ENCODE measurements around the gene FANCB.

The FANCB gene

DNA sequence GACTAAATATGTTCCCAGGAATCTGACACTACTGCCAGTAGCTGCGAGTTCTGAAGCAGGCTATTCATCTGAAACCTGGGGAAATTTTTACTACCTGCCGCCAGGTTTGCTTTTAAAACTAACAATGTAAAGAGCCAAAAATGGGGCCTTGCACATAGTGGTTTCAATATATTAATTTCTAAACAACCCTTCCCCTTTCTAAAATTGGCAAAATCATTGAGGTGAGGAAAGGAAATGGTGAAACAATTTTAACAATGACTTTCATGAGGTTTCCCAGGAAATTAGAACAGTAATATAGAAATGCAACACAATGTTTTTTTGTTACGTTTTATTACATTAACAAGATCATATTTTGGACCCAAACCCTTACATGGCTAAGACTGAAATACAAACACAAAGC is 21.3 kb downstream of the FANCB start:
- Histone ChIP-seq H3K27me3 (ENCODE audit: insufficient read depth, low read length) (no peaks in the 10 kb centered on the region), H3K27ac (ENCODE audit: low read depth, low read length) (no peak overlapping the region), H3K4me1 (ENCODE audit: control insufficient read depth, insufficient read depth, low read length, unreplicated experiment) (no peaks in the 10 kb centered on the region), H2AFZ (ENCODE audit: low read length, unreplicated experiment) (no peak overlapping the region), H3K79me2 (ENCODE audit: control insufficient read depth, insufficient read depth, low read length, unreplicated experiment) (no peaks in the 10 kb centered on the region), H3K36me3 (ENCODE audit: insufficient read depth, low read length) (peaks cover 12% of the 10 kb centered on the region), H3K4me3 (ENCODE audit: low read depth, low read length) (no peak overlapping the region)

DNA sequence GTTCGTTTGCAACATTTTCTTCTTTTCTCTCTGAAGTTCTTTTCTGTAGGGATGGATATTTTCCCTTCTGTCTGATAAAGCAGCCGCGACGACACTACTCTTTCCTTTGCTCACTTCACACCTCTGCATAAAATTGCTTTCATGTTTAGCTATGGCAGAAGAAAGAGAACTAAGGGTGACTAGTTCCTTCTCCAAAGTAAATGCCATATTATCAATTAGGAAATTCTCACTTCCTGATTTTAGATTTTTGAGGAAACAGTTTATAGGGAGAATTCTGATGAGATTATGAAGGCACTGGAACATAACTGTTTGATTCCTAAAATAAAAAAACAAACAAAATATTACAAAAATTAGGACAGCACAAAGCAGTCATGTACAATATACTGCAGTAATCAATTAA is 29.2 kb downstream of the FANCB start:
- no peaks in the 10 kb centered on the region for H3K27me3 ChIP-seq (ENCODE audit: insufficient read depth, low read length)
- H2AFZ ChIP-seq (ENCODE audit: low read length, unreplicated experiment) = no peak overlapping the region
- peaks cover 4% of the 10 kb centered on the region for H3K36me3 ChIP-seq (ENCODE audit: insufficient read depth, low read length)
- H3K4me1 ChIP-seq (ENCODE audit: control insufficient read depth, insufficient read depth, low read length, unreplicated experiment) = no peaks in the 10 kb centered on the region
- no peaks in the 10 kb centered on the region for H3K79me2 ChIP-seq (ENCODE audit: control insufficient read depth, insufficient read depth, low read length, unreplicated experiment)
- H3K27ac ChIP-seq (ENCODE audit: low read depth, low read length) = no peak overlapping the region
- no peak overlapping the region for H3K4me3 ChIP-seq (ENCODE audit: low read depth, low read length)

DNA sequence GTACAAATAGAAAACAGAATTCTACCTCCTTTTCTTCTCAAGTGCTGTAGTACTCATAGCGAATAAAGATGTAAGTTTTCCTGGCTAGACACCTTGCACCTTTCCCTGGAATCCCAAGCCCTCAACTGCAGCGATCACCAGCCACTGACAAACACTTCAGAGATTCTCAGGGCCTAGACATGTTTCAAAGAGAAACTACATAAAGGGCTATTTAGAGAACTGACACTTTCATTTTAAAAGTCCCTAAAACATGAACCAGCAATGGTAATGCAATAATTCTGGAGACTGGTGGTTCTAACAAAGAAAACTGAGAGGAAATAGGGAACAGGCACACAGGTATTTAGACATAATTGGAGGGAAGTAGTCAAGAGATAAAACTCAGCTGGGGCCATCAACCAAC is 35.7 kb downstream of the FANCB start:
- no peaks in the 10 kb centered on the region for H3K79me2 ChIP-seq (ENCODE audit: control insufficient read depth, insufficient read depth, low read length, unreplicated experiment)
- no peaks in the 10 kb centered on the region for H3K27me3 ChIP-seq (ENCODE audit: insufficient read depth, low read length)
- H3K36me3 ChIP-seq (ENCODE audit: insufficient read depth, low read length) = peaks cover 21% of the 10 kb centered on the region
- H3K4me3 ChIP-seq (ENCODE audit: low read depth, low read length) = no peak overlapping the region
- H2AFZ ChIP-seq (ENCODE audit: low read length, unreplicated experiment) = no peak overlapping the region
- H3K4me1 ChIP-seq (ENCODE audit: control insufficient read depth, insufficient read depth, low read length, unreplicated experiment) = no peaks in the 10 kb centered on the region
- H3K27ac ChIP-seq (ENCODE audit: low read depth, low read length) = no peak overlapping the region

DNA sequence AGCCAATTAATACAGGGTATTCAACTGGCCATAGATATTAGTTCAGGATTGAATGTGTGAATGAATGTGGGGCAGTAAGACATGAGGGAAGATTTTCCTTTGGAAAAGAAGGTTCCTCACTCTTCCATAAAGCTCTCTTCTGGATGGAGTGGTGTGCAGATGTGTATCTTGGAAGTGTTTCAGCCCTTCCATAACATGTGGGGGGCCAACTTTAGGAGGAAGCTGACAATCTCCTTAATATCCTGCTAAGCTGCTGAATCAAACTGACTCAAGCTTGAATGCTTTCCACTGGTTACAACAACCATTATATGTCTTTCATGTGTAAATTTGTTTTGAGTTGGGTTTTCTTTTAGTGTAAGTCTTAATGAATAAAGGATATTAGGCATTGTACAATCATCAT is 40.3 kb downstream of the FANCB start:
- H3K27me3 ChIP-seq (ENCODE audit: insufficient read depth, low read length) = no peaks in the 10 kb centered on the region
- H3K27ac ChIP-seq (ENCODE audit: low read depth, low read length) = no peak overlapping the region

DNA sequence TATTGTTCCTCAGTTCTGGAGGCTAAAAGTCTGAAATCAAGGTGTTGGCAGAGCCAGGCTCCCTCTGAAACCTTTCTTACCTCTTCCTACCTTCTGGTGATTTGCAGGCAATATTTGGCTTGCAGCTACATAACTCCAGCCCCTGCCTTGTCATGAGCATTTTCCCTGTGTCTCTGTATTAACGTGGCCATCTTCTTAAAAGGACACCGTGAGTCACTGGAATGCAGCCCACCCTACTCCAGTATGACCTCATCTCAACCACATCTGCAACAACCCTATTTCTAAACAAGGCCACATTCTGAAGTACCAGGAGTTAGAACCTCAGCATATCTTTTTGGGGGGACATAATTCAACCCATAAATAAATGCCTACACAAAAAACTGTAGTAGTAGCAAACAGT is 40.7 kb downstream of the FANCB start:
- Histone ChIP-seq H3K27me3 (ENCODE audit: insufficient read depth, low read length) (no peaks in the 10 kb centered on the region), H3K4me1 (ENCODE audit: control insufficient read depth, insufficient read depth, low read length, unreplicated experiment) (no peaks in the 10 kb centered on the region), H3K36me3 (ENCODE audit: insufficient read depth, low read length) (peaks cover 20% of the 10 kb centered on the region), H2AFZ (ENCODE audit: low read length, unreplicated experiment) (no peak overlapping the region), H3K27ac (ENCODE audit: low read depth, low read length) (no peak overlapping the region), H3K4me3 (ENCODE audit: low read depth, low read length) (no peak overlapping the region), H3K79me2 (ENCODE audit: control insufficient read depth, insufficient read depth, low read length, unreplicated experiment) (no peaks in the 10 kb centered on the region)

More for the DNA sequence above, 40.3 kb downstream of the FANCB start:
- no peak overlapping the region for H2AFZ ChIP-seq (ENCODE audit: low read length, unreplicated experiment)
- no peaks in the 10 kb centered on the region for H3K4me1 ChIP-seq (ENCODE audit: control insufficient read depth, insufficient read depth, low read length, unreplicated experiment)
- H3K79me2 ChIP-seq (ENCODE audit: control insufficient read depth, insufficient read depth, low read length, unreplicated experiment) = no peaks in the 10 kb centered on the region
- H3K4me3 ChIP-seq (ENCODE audit: low read depth, low read length) = no peak overlapping the region
- H3K36me3 ChIP-seq (ENCODE audit: insufficient read depth, low read length) = peaks cover 21% of the 10 kb centered on the region

DNA sequence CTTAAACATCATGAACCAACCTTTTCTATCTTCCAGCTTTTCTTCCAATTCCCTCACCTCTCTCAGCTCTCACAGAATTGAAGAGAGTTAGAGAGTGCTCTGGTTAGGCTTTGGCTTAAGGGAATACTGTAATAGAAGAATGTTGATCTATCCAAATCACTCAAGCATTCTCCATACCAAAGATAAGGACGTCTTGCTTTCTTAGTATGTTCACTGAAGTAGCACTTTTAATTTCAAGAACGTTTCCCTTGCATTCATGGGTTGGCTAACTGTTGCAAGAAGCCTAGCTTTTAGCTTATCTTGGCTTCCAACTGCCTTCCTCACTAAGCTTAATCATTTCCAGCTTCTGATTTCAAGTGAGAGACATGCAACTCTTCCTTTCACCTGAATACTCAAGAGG is 43.2 kb downstream of the FANCB start:
- Histone ChIP-seq H3K79me2 (ENCODE audit: control insufficient read depth, insufficient read depth, low read length, unreplicated experiment) (no peaks in the 10 kb centered on the region), H3K27me3 (ENCODE audit: insufficient read depth, low read length) (no peaks in the 10 kb centered on the region), H3K4me3 (ENCODE audit: low read depth, low read length) (no peak overlapping the region), H3K4me1 (ENCODE audit: control insufficient read depth, insufficient read depth, low read length, unreplicated experiment) (no peaks in the 10 kb centered on the region), H3K27ac (ENCODE audit: low read depth, low read length) (no peak overlapping the region), H3K36me3 (ENCODE audit: insufficient read depth, low read length) (0 out of 2 replicates have a peak, but pooled peaks cover 3% of the 10 kb centered on the region), H2AFZ (ENCODE audit: low read length, unreplicated experiment) (no peak overlapping the region)

DNA sequence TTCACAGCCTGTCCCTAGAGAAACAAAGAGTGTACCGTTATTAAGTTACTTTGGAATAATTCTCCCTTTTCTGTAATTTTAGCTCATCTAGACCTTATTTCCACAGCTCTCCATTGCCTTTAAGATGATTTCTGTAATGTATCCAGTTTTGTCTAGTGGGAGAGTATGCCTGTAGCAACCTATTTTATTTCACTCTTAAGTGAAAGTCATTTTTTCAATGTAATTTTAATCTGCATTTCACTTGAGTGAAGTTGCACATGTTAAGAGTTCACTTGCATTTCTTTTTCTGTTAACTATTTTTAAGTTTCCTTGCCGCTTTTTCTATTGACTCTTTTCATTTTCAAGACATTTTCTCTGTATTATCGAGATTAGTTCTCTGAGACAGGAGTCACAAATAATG is 46.5 kb downstream of the FANCB start:
- no peaks in the 10 kb centered on the region for H3K36me3 ChIP-seq (ENCODE audit: insufficient read depth, low read length)
- no peak overlapping the region for H3K27ac ChIP-seq (ENCODE audit: low read depth, low read length)
- H3K4me1 ChIP-seq (ENCODE audit: control insufficient read depth, insufficient read depth, low read length, unreplicated experiment) = no peaks in the 10 kb centered on the region
- H3K27me3 ChIP-seq (ENCODE audit: insufficient read depth, low read length) = no peaks in the 10 kb centered on the region
- no peaks in the 10 kb centered on the region for H3K79me2 ChIP-seq (ENCODE audit: control insufficient read depth, insufficient read depth, low read length, unreplicated experiment)
- H3K4me3 ChIP-seq (ENCODE audit: low read depth, low read length) = no peak overlapping the region
- no peak overlapping the region for H2AFZ ChIP-seq (ENCODE audit: low read length, unreplicated experiment)

DNA sequence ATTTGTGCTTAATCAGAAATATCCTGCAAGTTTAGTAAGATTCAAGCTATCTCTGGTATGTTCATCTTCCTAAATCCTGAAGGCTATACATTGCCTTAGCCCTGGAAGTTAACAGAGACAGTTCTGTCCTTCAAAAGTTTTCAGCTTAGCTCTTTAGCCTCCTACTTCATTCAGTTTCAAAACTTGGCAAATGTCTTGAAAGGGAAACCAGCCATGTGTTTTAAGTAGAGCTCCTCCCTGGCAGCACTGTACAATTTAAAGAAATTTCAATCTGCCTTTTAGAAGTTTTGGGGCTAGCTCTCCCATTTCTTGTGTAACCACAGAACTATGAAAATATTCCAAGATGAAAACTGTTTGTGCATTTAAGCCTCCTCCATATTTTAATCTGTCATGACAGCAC is 47.0 kb downstream of the FANCB start:
- H3K4me3 ChIP-seq (ENCODE audit: low read depth, low read length) = no peak overlapping the region
- no peaks in the 10 kb centered on the region for H3K36me3 ChIP-seq (ENCODE audit: insufficient read depth, low read length)
- no peak overlapping the region for H2AFZ ChIP-seq (ENCODE audit: low read length, unreplicated experiment)
- H3K27ac ChIP-seq (ENCODE audit: low read depth, low read length) = no peak overlapping the region
- no peaks in the 10 kb centered on the region for H3K79me2 ChIP-seq (ENCODE audit: control insufficient read depth, insufficient read depth, low read length, unreplicated experiment)
- no peaks in the 10 kb centered on the region for H3K27me3 ChIP-seq (ENCODE audit: insufficient read depth, low read length)
- H3K4me1 ChIP-seq (ENCODE audit: control insufficient read depth, insufficient read depth, low read length, unreplicated experiment) = no peaks in the 10 kb centered on the region

DNA sequence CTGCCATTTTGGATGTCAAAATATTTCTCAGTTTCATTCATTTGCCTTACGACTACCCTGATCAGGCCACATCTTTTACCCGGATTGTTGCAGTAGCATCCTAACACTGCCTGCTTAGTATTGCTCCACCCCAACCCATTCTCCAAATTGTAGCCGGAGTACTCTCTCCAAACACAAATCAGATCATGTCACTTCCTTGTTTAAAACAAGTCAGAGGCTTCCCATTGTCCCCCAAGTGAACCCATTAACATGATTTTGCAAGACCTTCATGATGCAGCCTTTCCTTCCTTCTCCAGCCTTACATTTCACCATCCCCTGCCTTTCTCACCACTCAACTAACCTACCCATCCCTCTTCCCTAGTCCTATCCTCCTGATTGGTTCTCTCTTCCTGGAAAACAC is 53.1 kb downstream of the FANCB start:
- Histone ChIP-seq H2AFZ (ENCODE audit: low read length, unreplicated experiment) (no peak overlapping the region), H3K27me3 (ENCODE audit: insufficient read depth, low read length) (no peaks in the 10 kb centered on the region), H3K27ac (ENCODE audit: low read depth, low read length) (no peak overlapping the region), H3K4me1 (ENCODE audit: control insufficient read depth, insufficient read depth, low read length, unreplicated experiment) (no peaks in the 10 kb centered on the region), H3K4me3 (ENCODE audit: low read depth, low read length) (no peak overlapping the region), H3K79me2 (ENCODE audit: control insufficient read depth, insufficient read depth, low read length, unreplicated experiment) (no peaks in the 10 kb centered on the region), H3K36me3 (ENCODE audit: insufficient read depth, low read length) (no peaks in the 10 kb centered on the region)

DNA sequence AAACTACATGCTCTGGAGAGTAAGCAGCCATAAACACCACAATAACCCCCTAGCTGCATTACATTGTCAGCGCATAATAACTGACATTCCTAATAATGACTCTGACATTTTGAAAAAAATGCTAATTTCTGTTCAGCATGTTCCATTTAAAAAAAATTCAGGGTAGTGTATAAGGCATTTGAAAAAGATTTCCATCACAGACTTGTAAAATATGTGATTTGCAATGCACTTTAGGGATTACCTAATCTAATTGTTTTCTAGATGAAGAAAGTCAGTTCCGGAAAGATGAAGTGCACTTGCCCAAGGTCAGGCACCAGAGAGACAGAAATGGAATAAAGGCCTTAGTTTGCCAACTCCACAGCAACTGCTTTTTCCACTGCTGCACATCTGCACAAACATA is 55.3 kb downstream of the FANCB start:
- Histone ChIP-seq H3K4me3 (ENCODE audit: low read depth, low read length) (no peak overlapping the region), H3K27ac (ENCODE audit: low read depth, low read length) (no peak overlapping the region), H3K36me3 (ENCODE audit: insufficient read depth, low read length) (no peaks in the 10 kb centered on the region), H3K27me3 (ENCODE audit: insufficient read depth, low read length) (no peaks in the 10 kb centered on the region), H2AFZ (ENCODE audit: low read length, unreplicated experiment) (no peak overlapping the region), H3K4me1 (ENCODE audit: control insufficient read depth, insufficient read depth, low read length, unreplicated experiment) (no peaks in the 10 kb centered on the region), H3K79me2 (ENCODE audit: control insufficient read depth, insufficient read depth, low read length, unreplicated experiment) (no peaks in the 10 kb centered on the region)

DNA sequence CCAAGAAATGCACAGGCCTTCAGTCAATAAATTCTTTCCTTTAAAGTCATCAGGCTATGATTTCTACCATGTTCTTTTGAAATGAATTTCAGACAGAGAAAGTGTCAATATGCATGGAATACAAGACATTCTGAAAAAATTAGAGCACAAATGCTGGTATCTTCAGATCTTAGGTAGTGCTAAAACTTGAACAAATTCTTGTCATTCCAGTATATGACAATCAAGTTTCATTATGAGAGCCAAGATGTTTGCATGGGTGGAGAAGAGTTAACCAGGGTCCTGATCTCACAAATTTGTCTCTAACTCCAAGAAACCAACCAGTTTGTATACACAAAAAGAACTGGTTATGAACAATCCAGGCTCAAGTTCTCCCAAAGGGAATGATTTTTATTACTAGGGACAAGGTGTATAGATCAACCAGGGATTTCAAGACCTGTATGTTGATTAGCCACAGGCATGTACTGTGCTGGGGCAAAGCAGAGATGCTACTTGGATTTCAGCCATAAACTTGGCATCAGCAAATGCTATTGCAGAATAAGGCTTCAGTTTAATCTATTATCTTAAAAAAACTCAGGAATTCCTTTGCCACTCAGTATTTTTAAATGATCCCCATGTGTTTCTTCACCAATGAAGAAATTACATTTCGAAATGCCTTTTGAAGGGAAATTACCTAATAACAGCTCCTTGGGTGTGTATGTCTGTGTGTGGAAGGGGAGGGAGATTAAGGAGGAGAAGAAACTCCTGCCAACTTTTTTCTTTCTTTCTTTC is 69.7 kb downstream of the FANCB start:
- H3K4me1 ChIP-seq (ENCODE audit: control insufficient read depth, insufficient read depth, low read length, unreplicated experiment) = peaks cover 7% of the 10 kb centered on the region
- no peak overlapping the region for H3K4me3 ChIP-seq (ENCODE audit: low read depth, low read length)
- H3K27ac ChIP-seq (ENCODE audit: low read depth, low read length) = no peak overlapping the region
- H3K36me3 ChIP-seq (ENCODE audit: insufficient read depth, low read length) = no peaks in the 10 kb centered on the region
- H3K27me3 ChIP-seq (ENCODE audit: insufficient read depth, low read length) = no peaks in the 10 kb centered on the region
- H2AFZ ChIP-seq (ENCODE audit: low read length, unreplicated experiment) = no peak overlapping the region
- H3K79me2 ChIP-seq (ENCODE audit: control insufficient read depth, insufficient read depth, low read length, unreplicated experiment) = no peaks in the 10 kb centered on the region

All from ACC112 (cell line).